Smooth muscle cell of trachea (primary cell): ENCODE measurements around the gene TP53BP1. TPM values are rescaled to one million over a fixed set of nuclear protein-coding genes. Genes with fewer than 3 reads are reported as not detected.

Experiments used
- total RNA-seq: library from RNA; depleted of rRNA; stranded (reverse); fragments of >200 nt; gene quantifications from 2 replicates; pipeline ENCODE4 v1.2.1, GENCODE V29; 2014

TP53BP1 gene, protein sequence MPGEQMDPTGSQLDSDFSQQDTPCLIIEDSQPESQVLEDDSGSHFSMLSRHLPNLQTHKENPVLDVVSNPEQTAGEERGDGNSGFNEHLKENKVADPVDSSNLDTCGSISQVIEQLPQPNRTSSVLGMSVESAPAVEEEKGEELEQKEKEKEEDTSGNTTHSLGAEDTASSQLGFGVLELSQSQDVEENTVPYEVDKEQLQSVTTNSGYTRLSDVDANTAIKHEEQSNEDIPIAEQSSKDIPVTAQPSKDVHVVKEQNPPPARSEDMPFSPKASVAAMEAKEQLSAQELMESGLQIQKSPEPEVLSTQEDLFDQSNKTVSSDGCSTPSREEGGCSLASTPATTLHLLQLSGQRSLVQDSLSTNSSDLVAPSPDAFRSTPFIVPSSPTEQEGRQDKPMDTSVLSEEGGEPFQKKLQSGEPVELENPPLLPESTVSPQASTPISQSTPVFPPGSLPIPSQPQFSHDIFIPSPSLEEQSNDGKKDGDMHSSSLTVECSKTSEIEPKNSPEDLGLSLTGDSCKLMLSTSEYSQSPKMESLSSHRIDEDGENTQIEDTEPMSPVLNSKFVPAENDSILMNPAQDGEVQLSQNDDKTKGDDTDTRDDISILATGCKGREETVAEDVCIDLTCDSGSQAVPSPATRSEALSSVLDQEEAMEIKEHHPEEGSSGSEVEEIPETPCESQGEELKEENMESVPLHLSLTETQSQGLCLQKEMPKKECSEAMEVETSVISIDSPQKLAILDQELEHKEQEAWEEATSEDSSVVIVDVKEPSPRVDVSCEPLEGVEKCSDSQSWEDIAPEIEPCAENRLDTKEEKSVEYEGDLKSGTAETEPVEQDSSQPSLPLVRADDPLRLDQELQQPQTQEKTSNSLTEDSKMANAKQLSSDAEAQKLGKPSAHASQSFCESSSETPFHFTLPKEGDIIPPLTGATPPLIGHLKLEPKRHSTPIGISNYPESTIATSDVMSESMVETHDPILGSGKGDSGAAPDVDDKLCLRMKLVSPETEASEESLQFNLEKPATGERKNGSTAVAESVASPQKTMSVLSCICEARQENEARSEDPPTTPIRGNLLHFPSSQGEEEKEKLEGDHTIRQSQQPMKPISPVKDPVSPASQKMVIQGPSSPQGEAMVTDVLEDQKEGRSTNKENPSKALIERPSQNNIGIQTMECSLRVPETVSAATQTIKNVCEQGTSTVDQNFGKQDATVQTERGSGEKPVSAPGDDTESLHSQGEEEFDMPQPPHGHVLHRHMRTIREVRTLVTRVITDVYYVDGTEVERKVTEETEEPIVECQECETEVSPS (N-terminal part only)
- total RNA-seq, result 97.1 and 101 TPM in 2 replicates

DNA sequence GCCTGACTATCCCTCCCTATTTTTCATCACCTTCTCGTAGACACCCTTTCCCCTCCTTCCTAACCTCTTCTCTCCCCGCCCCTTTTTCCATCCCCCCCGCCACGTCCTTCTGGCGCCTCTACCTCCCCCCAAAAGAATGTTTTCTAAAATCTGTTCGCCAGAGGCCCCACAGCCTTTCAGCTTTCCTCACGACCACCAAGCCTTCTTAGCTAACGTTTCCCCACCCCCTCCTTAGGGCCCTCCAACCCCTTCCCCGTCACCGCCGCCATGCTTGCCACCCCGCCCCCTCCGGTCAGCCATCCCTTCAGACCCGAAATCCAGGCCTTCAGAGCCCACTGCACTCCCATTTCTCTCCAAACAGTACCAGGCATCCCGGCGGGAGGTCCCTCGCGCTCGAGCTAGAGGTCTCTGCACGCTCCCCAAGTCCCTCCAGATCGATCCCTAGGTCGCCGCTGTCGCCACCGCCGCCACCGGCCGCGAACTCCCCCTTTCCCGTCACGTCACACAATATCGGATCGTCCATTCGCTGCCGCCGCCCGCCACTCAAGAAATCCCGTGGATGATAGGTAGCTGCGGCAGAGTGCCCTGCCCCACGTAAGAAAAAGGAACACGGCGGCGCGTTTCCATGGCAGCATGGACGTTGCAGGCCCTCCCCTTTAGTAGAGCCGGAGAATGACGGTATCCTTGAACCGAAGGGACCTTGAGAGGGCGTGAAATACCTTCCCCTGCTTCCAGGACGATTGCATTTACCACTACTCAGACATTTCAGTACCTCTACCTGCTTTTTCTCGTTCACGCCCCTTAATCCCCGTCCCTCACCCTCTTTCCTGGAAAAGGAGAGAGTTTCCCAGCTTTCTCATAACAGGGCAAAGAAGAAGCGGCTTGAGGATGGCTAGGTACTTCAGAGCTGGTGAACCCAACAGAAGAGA lies at the start of gene TP53BP1:
TP53BP1 (minus strand) TSS at position 484 of the 929 bp plus-strand sequence; CDS start at position 371, 113 bp downstream.

DNA sequence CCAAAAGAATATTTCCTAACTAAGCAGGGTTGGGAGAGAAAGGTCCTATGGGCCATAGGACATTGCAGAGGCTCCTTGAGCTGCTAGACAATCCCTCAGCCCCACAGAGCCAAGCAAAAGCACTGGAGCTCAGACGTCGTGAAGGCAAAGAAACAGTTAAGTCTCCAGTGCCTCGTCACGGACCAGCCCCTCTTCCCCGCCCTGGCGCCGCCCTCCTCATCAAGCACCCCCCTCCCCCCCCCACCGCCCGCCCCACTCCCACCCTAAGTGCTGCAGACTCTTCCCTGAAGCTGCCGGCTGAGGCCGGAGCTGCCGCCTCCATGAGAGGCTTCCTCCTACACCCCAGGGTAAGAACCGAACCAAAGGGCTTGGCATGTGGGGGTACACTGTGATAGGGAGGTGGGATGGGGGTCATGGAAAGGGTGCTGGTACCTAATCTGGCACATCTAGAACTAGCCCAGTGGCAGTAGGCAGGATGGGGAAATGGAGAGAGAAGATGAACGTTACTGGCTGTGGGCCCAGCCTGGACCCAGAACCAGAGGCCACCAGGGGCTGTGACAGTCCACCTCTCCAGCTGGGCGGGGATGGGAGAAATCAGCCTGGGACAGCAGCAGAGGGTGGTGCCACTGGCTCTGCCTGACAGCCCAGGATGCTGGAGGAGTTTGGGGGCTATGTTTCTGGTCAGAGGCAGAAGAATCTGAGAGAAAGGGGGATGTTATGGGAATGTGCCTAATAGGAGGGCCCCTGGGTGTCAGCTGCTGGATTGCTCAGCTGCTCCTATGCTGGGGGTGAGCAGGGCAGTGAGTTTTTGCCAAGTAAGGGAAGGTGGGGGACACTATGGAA lies 24.6 kb upstream of the TP53BP1 start, which contains the start of gene MAP1A:
MAP1A (plus strand) TSS at position 255 of the 843 bp plus-strand sequence. CDS start 3,866 bp downstream, outside the sequence.

DNA sequence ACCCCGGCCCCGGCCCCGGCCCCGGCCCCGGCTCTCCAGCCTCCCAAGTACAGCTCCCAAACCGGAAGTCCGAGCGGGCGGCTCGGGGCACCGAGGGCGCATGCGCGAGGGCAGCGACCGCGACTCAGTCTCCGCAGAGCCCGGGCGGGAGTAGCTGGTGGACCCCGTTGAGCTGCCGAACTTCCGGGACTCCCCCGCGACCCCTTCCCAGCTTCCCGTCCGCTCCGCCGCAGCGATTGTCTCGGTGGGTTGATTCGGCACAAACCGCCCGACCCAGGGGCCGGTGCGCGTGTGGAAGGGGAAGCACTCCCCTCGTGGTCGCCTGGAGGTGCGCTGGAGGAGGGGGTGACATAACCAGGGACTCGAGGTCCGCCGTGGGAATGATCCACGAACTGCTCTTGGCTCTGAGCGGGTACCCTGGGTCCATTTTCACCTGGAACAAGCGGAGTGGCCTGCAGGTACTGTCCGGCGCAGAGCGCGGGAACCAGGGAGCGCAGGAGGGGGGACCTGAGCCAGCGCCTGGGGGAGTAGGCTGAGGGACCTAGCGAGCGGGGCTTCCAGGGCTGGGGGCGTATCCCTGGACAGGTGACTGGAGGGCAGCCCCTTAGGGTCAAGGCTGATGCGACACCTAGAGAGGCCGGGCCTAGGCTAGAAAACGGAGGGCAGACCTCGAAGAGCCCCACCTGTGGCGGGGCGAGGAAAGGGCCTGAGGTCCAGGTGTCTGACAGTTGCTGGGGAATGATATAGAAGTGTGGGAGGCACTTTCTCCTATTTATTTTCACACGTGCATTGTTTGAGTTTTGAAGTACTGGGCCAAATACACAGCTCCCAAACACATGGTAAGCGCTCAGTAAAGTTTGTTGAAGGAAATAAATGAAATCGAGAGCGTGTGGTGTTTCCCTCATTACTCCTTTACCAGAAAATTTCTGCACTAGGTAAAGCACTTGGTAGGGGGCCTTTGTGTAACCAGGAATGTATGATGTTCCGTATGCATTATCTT lies 121.7 kb downstream of the TP53BP1 start, which contains the start of the genes TUBGCP4 and ZSCAN29:
TUBGCP4 (plus strand) TSS at position 127 of the 1,000 bp plus-strand sequence; CDS start at position 381, 254 bp downstream.
ZSCAN29 (minus strand) TSS at position 69 of the 1,000 bp plus-strand sequence. CDS start 1,130 bp downstream, outside the sequence.

Other genes starting within 250 kb of the TP53BP1 start
- gene TGM5, start 226.2 kb downstream of the TP53BP1 start, total RNA-seq, result not detected in 2 replicates
- not detected in 2 replicates for gene TGM7, start 190.9 kb downstream of the TP53BP1 start, total RNA-seq
- gene LCMT2, start 162.6 kb downstream of the TP53BP1 start, total RNA-seq, result 7.4 and 8.7 TPM in 2 replicates
- gene ZSCAN29, start 122.1 kb downstream of the TP53BP1 start, total RNA-seq, result 26.2 and 36.4 TPM in 2 replicates
- 10.9 and 14.7 TPM in 2 replicates for gene TUBGCP4, start 122.1 kb downstream of the TP53BP1 start, total RNA-seq
- gene MAP1A, start 24.5 kb upstream of the TP53BP1 start, total RNA-seq, result 150 and 180 TPM in 2 replicates
- 21.1 and 25.8 TPM in 2 replicates for gene PPIP5K1, start 97.1 kb upstream of the TP53BP1 start, total RNA-seq
- gene CKMT1B, start 100.9 kb upstream of the TP53BP1 start, total RNA-seq, result not detected in 2 replicates
- gene STRC, start 125.6 kb upstream of the TP53BP1 start, total RNA-seq, result 0.17 TPM in 1 of 2 replicates, not detected in the other
- gene CATSPER2, start 155.7 kb upstream of the TP53BP1 start, total RNA-seq, result 0.50 and 3.1 TPM in 2 replicates
- not detected in 2 replicates for gene CKMT1A, start 200.7 kb upstream of the TP53BP1 start, total RNA-seq